ENCODE data around the gene TEX38. TPM values are rescaled to one million over a fixed set of nuclear protein-coding genes. Genes with fewer than 3 reads are reported as not detected.
"Not testable (repeated sequence)": the region's sequence is repeated elsewhere in the genome, so short reads cannot be mapped to it uniquely, and the experiment has no call there.

TEX38 gene
- total and polyA plus RNA-seq, 3 donors from 2014 or later: 150 to 432 (median 362) TPM

DNA sequence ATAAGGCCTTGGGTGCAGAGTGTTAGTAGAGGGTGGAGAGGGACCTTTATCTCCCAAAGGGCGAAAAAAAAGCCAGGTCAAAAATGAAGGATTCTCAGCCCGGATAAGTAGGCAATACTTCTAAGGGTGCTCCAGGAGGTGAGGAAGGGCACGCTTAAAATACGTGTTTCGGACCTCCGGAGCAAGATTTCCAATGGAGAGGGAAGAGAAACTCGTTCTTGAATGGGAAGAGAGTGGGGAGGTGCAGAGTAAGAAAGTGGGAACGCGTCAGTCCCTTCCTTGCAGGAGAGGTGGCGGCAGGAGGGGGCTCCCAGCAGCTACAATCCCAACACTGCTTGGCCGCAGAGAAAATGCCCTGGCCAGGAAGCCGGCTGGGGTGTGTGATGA is 46.7 kb downstream of the TEX38 start:
- Histone ChIP-seq H3K27ac (peak overlapping the region; percentile 67 to 80), H3K27me3 (no peaks in the 10 kb centered on the region), H3K4me3 (peak overlapping the region; percentile 90 to 95), H3K4me1 (peaks cover 15% of the 10 kb centered on the region), H3K36me3 (ENCODE audit: low read depth, missing control alignments) (no peaks in the 10 kb centered on the region), H3K9me3 (no peaks in the 10 kb centered on the region)
- TF ChIP-seq CTCF (IDR thresholded peaks at IDR 0.05): no peak
- TF ChIP-seq POLR2A (IDR thresholded peaks at IDR 0.05): no peak
- 1% methylated on average over 11 to 12 of the region's 12 CpGs for WGBS, 2 donors
- intact Hi-C loops (cut with DNase I; ENCODE audit: low total_unique reads): no loop called here
- DNase-seq: no peak

DNA sequence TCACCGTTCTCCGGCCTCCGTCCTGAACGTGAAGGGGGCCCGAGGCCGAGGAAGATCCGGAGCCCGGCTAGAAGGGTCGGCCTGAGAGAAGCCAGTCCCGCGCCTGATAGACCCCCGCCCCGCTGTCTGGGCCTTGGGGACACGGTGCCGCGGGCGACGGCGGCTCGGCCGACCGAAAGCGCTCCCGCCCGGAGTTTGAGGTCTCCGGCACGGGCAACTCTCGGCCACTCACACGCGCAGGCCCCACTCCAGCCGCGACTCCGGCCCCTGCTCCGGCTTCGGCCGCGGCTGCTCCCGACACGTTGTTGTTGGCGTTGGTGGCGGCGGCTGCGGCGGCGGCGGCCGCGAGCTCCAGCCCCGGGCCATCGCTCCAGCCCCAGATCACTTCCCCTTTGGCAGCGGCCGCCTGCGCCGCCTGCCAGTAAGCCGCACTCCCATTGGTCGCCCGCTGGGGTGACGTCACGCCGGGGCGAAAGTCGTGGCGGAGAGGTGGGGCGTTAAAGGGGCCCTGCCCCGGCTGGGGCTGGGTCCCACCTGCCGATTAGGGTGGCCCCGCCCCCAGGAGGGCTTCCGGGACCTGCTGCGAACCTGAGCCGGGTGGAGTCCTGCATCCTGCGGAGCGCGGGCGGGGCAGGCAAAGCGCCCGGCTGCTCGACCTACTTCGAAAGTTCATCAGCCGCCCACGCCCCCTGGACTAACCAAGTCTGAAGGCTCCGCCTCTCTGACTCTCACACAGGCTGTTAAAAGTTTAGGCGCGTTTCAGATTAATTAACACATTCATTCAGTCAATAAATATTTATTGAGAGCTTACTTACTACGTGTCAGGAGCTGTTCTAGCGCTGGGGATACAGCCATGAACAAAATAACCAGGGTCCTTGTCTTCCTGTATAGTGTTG is 47.3 kb downstream of the TEX38 start, which contains the start of gene EFCAB14:
Gene EFCAB14, minus strand, starts transcription at position 388 of the 896 bp plus-strand sequence. CDS start 1,027 bp downstream, outside the sequence.
- H3K27me3 ChIP-seq: no peaks in the 10 kb centered on the region
- H3K4me3 ChIP-seq: peak within 1 kb of the TSS; percentile 90 to 95
- H3K9me3 ChIP-seq: no peaks in the 10 kb centered on the region
- intact Hi-C loops (cut with DNase I; ENCODE audit: low total_unique reads): no loop called here
- H3K27ac ChIP-seq: peak within 1 kb of the TSS; percentile 67 to 80
- peak; percentile 96 for DNase-seq
- TF ChIP-seq POLR2A (IDR thresholded peaks at IDR 0.05): no peak
- peak in 1 of 3 experiments; percentile 32 for TF ChIP-seq CTCF (IDR thresholded peaks at IDR 0.05)
- H3K36me3 ChIP-seq (ENCODE audit: low read depth, missing control alignments): no peaks in the 10 kb centered on the region
- peaks cover 15% of the 10 kb centered on the region for H3K4me1 ChIP-seq
- 0 to 1% methylated on average over 10 to 81 of the region's 85 CpGs for WGBS, 2 donors

DNA sequence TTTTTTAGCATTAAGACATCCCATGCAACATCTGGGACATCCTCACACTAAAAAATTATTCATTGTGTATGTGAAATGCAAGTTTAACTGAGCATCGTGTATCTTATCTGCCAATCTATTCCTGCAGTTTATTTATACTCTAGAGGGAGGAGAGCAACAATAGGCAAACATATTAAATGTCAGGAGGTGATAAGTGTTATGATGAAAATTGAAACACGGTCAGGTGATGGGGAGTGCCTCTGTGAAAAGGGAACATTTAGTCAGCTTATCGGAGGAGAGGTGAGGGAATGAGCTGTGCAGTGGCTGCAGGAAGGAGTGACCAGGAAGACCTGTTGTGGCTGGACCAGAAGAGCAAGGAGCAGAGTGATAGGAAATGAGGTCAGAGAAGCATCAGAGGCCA is 48.0 kb downstream of the TEX38 start:
- WGBS, 2 donors: 7 to 16% methylated on average over 3 of the region's 3 CpGs
- no peaks in the 10 kb centered on the region for H3K9me3 ChIP-seq
- peak overlapping the region; percentile 90 to 95 for H3K4me3 ChIP-seq
- no peak overlapping the region for H3K27ac ChIP-seq
- peaks cover 15% of the 10 kb centered on the region for H3K4me1 ChIP-seq
- DNase-seq: no peak
- H3K36me3 ChIP-seq (ENCODE audit: low read depth, missing control alignments): no peaks in the 10 kb centered on the region
- intact Hi-C loops (cut with DNase I; ENCODE audit: low total_unique reads): loop anchor here (5.0 kb wide), 1 partner anchor 187 kb away; no protein-coding TSS in a partner anchor
- TF ChIP-seq POLR2A (IDR thresholded peaks at IDR 0.05): no peak
- TF ChIP-seq CTCF (IDR thresholded peaks at IDR 0.05): no peak
- no peaks in the 10 kb centered on the region for H3K27me3 ChIP-seq

DNA sequence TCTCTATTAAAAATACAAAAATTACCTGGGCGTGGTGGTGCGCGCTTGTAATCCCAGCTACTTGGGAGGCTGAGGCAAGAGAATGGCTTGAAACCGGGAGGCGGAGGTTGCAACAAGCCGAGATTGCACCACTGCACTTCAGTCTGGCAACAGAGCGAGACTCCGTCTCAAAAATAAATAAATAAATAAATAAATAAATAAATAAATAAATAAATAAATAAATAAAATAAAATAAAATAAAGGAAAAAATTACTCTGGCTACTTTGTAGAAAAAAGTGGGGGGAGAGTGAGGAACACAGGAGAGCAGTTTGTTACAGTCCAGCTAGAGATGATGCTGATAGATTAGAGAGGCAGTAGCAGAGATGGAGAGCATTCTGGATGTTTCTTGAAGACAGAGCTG is 48.7 kb downstream of the TEX38 start:
- intact Hi-C loops (cut with DNase I; ENCODE audit: low total_unique reads): loop anchor here (5.0 kb wide), 1 partner anchor 188 kb away; no protein-coding TSS in a partner anchor
- peaks cover 15% of the 10 kb centered on the region for H3K4me1 ChIP-seq
- H3K27ac ChIP-seq; DNase-seq; H3K9me3 ChIP-seq; H3K36me3 ChIP-seq (ENCODE audit: low read depth, missing control alignments); H3K27me3 ChIP-seq; H3K4me3 ChIP-seq: not testable (repeated sequence)
- WGBS, 2 donors: 54 to 70% methylated on average over 8 of the region's 8 CpGs

DNA sequence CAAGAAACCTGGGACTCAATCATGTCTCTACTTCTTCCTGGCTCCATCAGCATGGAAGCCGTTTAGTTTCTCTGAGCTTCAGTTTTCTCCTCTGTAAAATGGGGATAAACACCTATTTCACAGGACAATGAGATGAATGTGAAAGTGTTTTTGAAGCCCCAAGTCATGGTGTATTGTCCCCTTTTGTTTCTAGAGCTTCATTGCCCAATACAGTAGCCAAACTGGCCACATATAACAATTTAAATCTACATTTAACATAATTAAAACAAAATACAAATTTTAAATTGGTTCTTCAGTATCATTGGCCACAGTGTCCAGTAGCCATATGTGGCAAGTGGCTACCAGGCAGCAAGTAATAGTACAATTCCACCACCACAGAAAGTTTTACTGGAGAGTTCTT is 49.5 kb downstream of the TEX38 start:
- intact Hi-C loops (cut with DNase I; ENCODE audit: low total_unique reads): loop anchor here (5.0 kb wide), 1 partner anchor 189 kb away; no protein-coding TSS in a partner anchor

More for the DNA sequence above, 49.5 kb downstream of the TEX38 start:
- H3K27ac ChIP-seq: no peak overlapping the region
- no peak overlapping the region for H3K4me3 ChIP-seq
- no peak for DNase-seq
- H3K36me3 ChIP-seq (ENCODE audit: low read depth, missing control alignments): no peaks in the 10 kb centered on the region
- H3K4me1 ChIP-seq: peaks cover 15% of the 10 kb centered on the region
- TF ChIP-seq CTCF (IDR thresholded peaks at IDR 0.05) (no peak), POLR2A (IDR thresholded peaks at IDR 0.05) (no peak)
- H3K9me3 ChIP-seq: no peaks in the 10 kb centered on the region
- H3K27me3 ChIP-seq: no peaks in the 10 kb centered on the region
- 92 to 97% methylated on average over 1 of the region's 1 CpG for WGBS, 2 donors
